Activated CD8-positive, alpha-beta memory T cell treated with anti-CD3 and anti-CD28 coated beads for 1 hour (primary cell): ENCODE measurements around the gene EFCAB5.
A peak's percentile ranks its signal among the peaks of the same experiment; 100 is the strongest.
"Not testable (repeated sequence)": the region's sequence is repeated elsewhere in the genome, so short reads cannot be mapped to it uniquely, and the experiment has no call there.

Experiments
- DNase-seq, 2 donors: peaks; one replicate each; pipeline ENCODE4 v3.0.0-alpha.2; 2020; ENCODE audit warnings: low read depth in 1 of 2; ENCODE audit errors: extremely low read depth in 1 of 2

EFCAB5 gene

GRCh38 chr17:29941334-29941733 is at the start of gene EFCAB5:
Gene EFCAB5, plus strand, starts transcription at chr17:29941634. Its CDS starts 163 bp downstream, at chr17:29941797.
- DNase-seq = no peak

- DNase-seq = no peak
Measured at GRCh38 chr17:29892201-29892600, 49.2 kb upstream of the EFCAB5 start.

GRCh38 chr17:29897136-29897535 is 44.3 kb upstream of the EFCAB5 start:
- not testable (repeated sequence) for DNase-seq

- no peak for DNase-seq
Measured at GRCh38 chr17:29903471-29903870, 38.0 kb upstream of the EFCAB5 start.

- DNase-seq = no peak
Measured at GRCh38 chr17:29905086-29905878, 36.2 kb upstream of the EFCAB5 start.

GRCh38 chr17:29905879-29906167 is 35.6 kb upstream of the EFCAB5 start:
- no peak for DNase-seq

- no peak for DNase-seq
Measured at GRCh38 chr17:29906969-29907368, 34.5 kb upstream of the EFCAB5 start.

- DNase-seq = no peak
Measured at GRCh38 chr17:29909236-29910003, 32.0 kb upstream of the EFCAB5 start.

GRCh38 chr17:29911641-29912177 is 29.7 kb upstream of the EFCAB5 start:
- DNase-seq = no peak

- no peak for DNase-seq
Measured at GRCh38 chr17:29914819-29915537, 26.5 kb upstream of the EFCAB5 start.

- DNase-seq = no peak
Measured at GRCh38 chr17:29918016-29918415, 23.4 kb upstream of the EFCAB5 start.

GRCh38 chr17:29918922-29919856 is 22.2 kb upstream of the EFCAB5 start:
- DNase-seq = no peak

GRCh38 chr17:29924786-29925185 is 16.6 kb upstream of the EFCAB5 start:
- no peak for DNase-seq

- DNase-seq = no peak
Measured at GRCh38 chr17:29927546-29927945, 13.9 kb upstream of the EFCAB5 start.

- DNase-seq = no peak
Measured at GRCh38 chr17:29929006-29929532, 12.4 kb upstream of the EFCAB5 start.

GRCh38 chr17:29929533-29930408 is 11.7 kb upstream of the EFCAB5 start, which contains the start of gene SSH2:
Gene SSH2, minus strand, starts transcription at chr17:29930228. Its CDS starts 228 bp downstream, at chr17:29930000.
- DNase-seq = peak; percentile 58 to 83

- DNase-seq = no peak
Measured at GRCh38 chr17:29930409-29931010, 10.9 kb upstream of the EFCAB5 start.

- peak; percentile 39 to 44 for DNase-seq
Measured at GRCh38 chr17:29931231-29931932, 10.1 kb upstream of the EFCAB5 start.
